NCI-H774 (cell line): Measurements from ENCODE around the gene ANKRD65.
"Not testable (repeated sequence)": the region's sequence is repeated elsewhere in the genome, so short reads cannot be mapped to it uniquely, and the experiment has no call there.

ENCODE experiments used
- DNase-seq: peaks from one replicate; lab custom pipeline; 2025; lab: John Stamatoyannopoulos, UW

The ANKRD65 gene

GRCh38 chr1:1393428-1393827 is 27.6 kb downstream of the ANKRD65 start:
- no peak for DNase-seq

GRCh38 chr1:1393014-1393413 is 28.1 kb downstream of the ANKRD65 start:
- no peak for DNase-seq

DNA sequence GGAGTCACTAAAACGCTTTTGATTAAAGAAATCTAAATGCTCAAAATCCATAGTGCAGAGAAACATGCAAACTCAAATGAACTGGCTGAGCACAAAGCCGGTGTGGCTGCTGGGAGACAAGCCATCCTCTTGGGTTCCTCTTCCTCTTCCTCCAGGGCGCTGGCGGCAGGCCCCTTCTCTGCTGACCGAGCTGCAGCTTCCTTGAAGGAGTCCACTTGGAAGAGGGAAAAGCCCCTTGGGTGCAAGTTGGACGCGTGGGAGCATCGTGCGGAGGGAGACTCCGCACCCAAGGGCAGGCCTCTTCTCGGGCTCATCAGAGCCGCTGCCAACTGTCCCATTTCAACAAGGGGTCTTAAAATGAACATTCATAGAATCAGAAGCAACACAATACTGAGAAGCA is 29.9 kb downstream of the ANKRD65 start:
- DNase-seq: no peak

GRCh38 chr1:1390675-1391074 is 30.4 kb downstream of the ANKRD65 start:
- no peak for DNase-seq

DNA sequence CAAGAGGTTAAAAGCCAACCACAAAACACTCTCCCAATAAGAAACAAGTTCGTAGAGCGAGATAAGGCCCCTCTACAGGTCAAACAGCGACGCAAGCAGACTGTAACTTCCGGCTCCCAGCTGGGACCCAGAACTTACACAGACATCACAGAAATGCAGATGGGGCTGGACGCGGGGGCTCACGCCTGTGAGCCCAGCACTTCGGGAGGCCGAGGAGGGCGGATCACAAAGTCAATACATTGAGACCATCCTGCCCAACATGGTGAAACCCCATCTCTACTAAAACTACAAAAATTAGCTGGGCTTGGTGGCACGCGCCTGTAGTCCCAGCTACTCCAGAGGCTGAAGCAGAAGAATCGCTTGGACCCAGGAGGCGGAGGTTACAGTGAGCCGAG is 33.0 kb downstream of the ANKRD65 start:
- DNase-seq: no peak

DNA sequence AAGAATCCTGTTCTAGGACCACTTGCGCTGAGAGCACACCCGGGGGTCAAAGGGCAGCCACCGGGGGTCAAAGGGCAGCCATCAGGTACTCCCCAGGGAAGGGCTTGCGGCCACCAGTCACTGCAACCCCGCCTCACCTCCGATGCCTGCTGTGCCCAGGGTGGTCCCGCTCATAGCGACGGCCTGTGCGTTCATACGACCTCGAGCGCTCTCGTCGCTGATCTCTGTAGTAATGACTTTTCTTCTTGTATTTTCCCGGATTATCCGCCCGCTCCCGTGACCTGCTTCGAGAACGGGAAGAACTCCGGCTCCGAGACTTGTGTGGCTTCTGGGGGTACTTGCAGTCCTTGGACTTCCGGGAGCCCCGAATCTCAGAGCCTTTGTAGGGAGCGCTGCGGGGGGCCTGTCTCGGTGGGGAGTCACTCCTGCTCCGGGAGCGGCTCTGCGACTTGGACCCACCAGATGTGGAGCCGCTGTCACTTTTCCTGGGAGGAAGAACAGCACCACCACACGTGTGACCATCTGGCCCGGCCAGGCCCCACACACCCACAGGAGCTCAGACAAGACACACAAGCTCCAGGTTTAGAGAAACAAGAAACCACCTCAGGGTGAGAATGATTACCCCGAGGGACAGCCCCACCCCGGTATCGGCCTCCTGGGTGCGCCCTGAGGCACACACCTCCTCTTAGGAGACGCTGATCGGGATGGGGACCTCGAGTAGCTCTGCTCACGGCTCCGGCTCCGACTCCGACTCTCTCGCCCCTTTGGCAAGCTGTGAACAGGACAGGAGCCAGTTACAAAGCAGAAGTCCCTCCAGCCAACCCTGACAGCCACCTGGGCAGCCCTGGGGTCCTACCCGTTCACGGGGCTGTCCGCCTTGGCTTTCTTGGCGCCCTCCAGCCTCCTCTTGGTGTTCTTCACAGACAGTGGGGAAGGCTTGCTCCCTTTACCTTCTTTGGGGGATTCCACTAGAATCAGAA is 33.7 kb downstream of the ANKRD65 start:
- no peak for DNase-seq

GRCh38 chr1:1385931-1386330 is 35.1 kb downstream of the ANKRD65 start:
- no peak for DNase-seq

DNA sequence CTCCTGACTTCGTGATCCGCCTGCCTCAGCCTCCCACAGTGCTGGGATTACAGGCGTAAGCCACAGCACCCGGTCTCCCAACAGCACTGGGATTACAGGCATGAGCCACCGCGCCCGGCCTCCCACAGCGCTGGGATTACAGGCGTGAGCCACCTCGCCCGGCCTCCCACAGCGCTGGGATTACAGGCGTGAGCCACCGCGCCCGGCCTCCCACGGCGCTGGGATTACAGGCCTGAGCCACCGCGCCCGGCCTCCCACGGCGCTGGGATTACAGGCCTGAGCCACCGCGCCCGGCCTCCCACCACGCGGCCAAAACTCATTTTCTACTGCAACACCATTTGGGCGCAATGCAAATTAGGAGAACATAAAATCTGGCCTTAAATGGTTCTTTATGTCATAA is 35.7 kb downstream of the ANKRD65 start:
- DNase-seq: not testable (repeated sequence)

DNA sequence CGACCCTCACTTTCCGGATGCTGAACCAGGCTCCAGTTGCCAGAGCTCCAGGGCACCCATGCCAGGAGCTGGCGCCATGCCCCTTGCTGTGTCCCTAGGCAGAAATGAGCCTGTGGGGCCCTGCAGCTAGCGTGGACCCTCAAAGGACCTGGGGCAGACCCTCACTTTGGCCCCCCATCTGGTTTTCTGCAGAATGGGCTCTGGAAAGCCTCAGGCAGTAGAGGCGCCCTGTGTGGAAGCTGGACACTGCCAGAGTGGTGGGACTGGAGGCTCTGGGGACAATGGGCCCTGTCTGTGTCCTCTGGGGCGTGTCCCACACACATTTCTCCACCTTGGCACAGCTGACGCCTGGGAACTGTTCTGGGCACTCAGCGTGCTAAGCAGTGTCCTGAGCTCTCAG is 39.8 kb downstream of the ANKRD65 start:
- DNase-seq: no peak

GRCh38 chr1:1380860-1381259 is 40.2 kb downstream of the ANKRD65 start:
- no peak for DNase-seq

- no peak for DNase-seq
Observed at GRCh38 chr1:1377540-1378205, 43.4 kb downstream of the ANKRD65 start.

DNA sequence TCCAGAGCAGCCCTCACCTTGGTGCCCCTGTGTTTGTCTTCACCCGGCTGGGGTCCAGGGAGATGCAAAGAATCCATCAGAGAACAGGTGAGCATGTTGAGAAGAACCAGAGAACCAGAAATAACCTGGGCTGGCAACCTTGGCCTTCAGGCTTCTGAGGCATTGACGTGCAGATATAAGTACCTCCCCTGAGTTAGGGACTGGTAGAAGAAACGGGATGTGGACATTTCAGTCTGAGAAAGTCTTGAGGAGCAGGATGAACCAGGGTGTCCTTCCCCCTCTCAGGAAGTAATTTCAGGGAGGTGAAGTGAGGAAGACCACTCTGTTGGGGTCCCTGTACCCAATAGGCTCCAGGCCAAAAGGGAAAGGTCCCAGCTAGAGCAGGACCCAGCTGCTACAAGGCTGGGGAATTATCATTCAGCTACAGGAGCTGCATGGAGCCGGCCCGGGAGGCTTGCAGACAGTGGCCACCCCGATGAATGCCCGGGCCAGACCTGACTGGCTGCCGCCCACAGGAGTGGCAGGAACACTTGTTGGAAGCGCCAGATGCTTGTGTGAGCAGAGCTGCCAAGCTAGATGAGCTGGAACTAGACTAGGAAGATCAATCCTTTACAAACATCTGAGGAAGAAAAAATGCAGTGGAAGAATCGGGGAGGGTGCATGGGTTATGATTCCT is 44.4 kb downstream of the ANKRD65 start:
- no peak for DNase-seq

- peak; percentile 95 for DNase-seq
Observed at GRCh38 chr1:1374929-1375662, 46.0 kb downstream of the ANKRD65 start, which contains the start of gene AURKAIP1. TSS of gene AURKAIP1 (minus strand) at chr1:1375207. CDS start at chr1:1374756, 451 bp downstream.

GRCh38 chr1:1374589-1374928 is 46.5 kb downstream of the ANKRD65 start:
- no peak for DNase-seq

DNA sequence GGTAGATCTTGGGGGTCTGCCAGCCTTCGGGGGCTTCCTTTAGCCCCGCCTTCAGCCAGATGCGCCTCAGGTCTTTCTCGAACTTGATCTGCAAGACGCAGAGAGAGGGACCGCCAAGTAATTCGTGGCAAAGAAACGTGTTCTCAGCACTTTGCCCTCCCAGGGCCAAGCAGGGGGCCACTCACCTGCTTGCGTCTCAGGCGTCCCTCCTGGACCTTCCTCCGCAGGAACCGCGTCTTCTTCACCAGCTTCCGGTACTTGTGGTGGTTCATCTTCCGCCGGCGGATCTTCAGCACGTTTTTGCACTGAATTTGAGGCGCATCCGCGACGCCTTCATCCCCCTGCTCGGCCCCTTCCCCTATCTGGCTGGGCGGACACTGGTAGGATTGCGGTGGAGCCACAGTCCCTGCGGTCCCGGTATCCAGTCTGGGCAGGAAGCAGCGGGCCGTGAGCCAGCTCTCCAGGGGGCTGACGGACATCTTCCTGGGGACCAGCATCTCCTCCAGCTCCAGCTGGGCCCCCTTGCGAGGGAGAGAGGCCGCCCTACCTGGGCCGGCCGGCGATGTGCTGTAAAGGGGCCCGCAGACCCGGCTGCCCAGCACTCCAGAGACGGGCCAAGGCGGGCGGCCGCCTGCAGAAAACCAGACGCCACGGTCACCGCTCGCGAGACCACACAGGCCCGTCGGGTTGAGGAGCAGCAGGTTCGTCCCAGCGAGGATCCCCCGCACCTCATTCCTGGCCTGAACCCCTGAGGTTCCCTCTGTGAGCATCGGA is 47.1 kb downstream of the ANKRD65 start:
- DNase-seq: no peak

DNA sequence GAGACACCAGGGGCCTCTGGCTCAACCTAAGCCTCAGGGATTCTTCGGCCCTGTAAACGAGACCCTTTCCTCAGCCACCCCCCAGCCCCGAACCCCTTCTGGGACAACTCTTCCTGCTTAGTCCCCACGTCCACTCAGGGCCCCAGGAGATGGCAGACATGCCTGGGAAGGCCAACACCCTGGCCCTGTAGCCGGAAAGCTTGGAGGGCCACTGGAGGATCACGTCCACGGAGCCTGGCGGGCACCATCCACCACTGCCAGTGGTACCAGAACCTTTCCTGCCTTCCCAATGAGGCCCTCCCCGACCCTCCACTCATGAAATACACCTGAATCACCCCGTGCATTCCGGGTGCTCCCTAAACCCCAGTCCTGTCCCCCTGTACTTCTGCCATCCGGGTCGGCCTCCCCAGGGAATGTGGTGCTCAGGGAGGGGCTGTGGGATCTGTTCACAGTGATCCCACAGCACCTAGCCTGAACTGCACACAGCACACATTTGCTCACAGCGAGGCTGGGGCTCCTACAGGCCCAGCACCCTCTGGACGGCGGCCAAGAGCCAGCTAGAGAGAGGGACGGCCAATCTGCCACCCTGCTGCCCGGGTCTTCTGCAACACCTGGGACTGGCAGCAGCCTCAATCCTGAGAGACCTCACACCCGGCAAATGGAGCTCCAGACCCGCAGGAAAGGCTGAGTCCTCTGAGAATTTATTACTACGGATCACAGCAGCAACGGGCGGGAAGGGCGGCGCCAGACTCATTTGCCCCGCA is 47.8 kb downstream of the ANKRD65 start:
- DNase-seq: no peak

DNA sequence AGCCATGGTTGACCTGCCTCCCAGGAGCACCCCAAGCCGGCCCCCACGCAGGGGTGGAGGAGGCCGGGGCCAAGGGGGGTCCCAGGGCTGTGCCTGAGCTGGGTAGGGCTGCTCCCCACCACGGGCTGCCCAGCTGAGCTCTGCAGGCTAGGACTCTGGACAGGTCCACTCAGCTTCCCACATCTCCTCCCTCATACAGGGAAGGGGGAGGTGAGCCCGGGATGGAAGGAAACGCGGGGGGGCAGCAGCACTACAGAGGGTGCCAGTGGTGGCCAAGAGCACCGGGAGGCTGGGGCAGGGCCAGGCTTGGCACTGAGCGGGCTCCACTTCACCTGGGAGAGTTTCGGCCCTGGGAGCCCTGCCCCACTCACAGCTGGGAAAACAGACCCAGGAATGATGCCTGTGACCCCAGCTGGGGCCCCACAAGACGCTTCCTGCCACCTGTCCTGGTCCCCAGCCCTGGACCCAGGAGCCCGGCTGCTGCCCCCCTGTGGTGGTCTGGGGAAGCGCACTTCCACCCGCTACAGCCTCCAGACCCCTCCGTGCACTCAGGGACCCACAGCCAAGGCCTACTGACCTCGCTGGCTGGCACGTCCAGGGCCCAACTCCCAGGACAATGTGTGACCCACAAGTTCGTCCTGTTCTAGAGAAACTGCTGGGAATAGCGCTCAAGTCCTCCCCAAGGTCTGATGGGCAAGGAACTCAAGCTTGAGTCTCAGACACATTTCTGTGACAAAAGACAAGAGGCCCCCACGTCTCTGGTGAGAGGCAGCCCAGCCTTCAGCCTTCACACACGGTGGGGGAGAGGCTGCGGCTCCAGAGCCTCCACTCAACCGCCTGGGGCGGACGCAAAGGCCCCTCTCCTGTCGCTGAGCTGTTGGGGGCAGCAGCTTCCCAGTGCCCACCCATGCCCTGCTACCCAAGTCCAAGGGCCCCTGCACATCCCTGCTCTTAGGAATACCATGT is 49.0 kb downstream of the ANKRD65 start:
- DNase-seq: no peak

GRCh38 chr1:1371364-1371745 is 49.7 kb downstream of the ANKRD65 start:
- no peak for DNase-seq

GRCh38 chr1:1370771-1371300 is 50.2 kb downstream of the ANKRD65 start:
- DNase-seq: no peak
